CD14-positive monocyte (primary cell): ENCODE data around the gene ZNF415. TPM values are rescaled to one million over a fixed set of nuclear protein-coding genes. Genes with fewer than 3 reads are reported as not detected.
A peak's percentile ranks its signal among the peaks of the same experiment; 100 is the strongest.

Experiments used
- DNase-seq, 3 donors: peaks; one replicate each; pipeline ENCODE4 v3.0.0-alpha.2; 2011 to 2022
- H2AFZ ChIP-seq: 2 replicates; pipeline ENCODE4 v1.6.0; 2012; ENCODE audit warnings: mild to moderate bottlenecking, low read depth, low read length, inconsistent platforms; ENCODE audit not compliant: insufficient read depth, poor library complexity, severe bottlenecking
- H3K27ac ChIP-seq, 2 donors: 1 replicate in 1 of 2; 2 replicates in 1 of 2; pipeline ENCODE4 v1.5.1; 2012 to 2013; ENCODE audit warnings: low read length in 2 of 2, control low read depth in 1 of 2, inconsistent platforms in 1 of 2, low read depth in 1 of 2, mild to moderate bottlenecking in 1 of 2
- H3K27me3 ChIP-seq, 2 donors: one replicate each; pipeline versions ENCODE4 v1.6.0 to v1.6.1; 2011 to 2013; ENCODE audit warnings: low read length in 2 of 2; ENCODE audit not compliant: control insufficient read depth in 2 of 2, insufficient read depth in 2 of 2
- H3K36me3 ChIP-seq, 2 donors: replicated peaks in 1 of 2; 1 replicate in 1 of 2; 2 replicates in 1 of 2; pipeline versions ENCODE4 v1.5.1 to v1.6.1; 2012 to 2013; ENCODE audit warnings: low read length in 2 of 2, control low read depth in 1 of 2, inconsistent platforms in 1 of 2, mild to moderate bottlenecking in 1 of 2; ENCODE audit not compliant: insufficient read depth in 2 of 2, control insufficient read depth in 1 of 2
- H3K4me1 ChIP-seq, 2 donors: 1 replicate in 1 of 2; 2 replicates in 1 of 2; pipeline versions ENCODE4 v1.5.1 to v1.6.1; 2012 to 2013; ENCODE audit warnings: low read length in 2 of 2, control low read depth in 1 of 2, inconsistent platforms in 1 of 2, mild to moderate bottlenecking in 1 of 2, moderate library complexity in 1 of 2; ENCODE audit not compliant: insufficient read depth in 2 of 2, control insufficient read depth in 1 of 2
- H3K4me2 ChIP-seq: replicated peaks from 2 replicates; pipeline ENCODE3; 2012; ENCODE audit warnings: low read length, moderate library complexity, mild to moderate bottlenecking; ENCODE audit not compliant: poor library complexity, severe bottlenecking; ENCODE audit errors: extremely low read depth
- H3K4me3 ChIP-seq, 3 experiments: fragments of 200-600 bp in 1 of 3; sonication (generic) in 1 of 3; replicated peaks in 1 of 3; 1 replicate in 2 of 3; 2 replicates in 1 of 3; pipeline ENCODE4 v1.5.1; 2011 to 2013; ENCODE audit warnings: low read length in 3 of 3, mild to moderate bottlenecking in 3 of 3, control low read depth in 2 of 3, low read depth in 2 of 3, inconsistent platforms in 1 of 3, moderate library complexity in 1 of 3
- H3K79me2 ChIP-seq: 2 replicates; pipeline ENCODE4 v1.6.0; 2012; ENCODE audit warnings: mild to moderate bottlenecking, control low read depth, inconsistent platforms, low read length, moderate library complexity; ENCODE audit not compliant: insufficient read depth
- H3K9ac ChIP-seq: 2 replicates; pipeline ENCODE4 v1.6.0; 2017; ENCODE audit warnings: low read length, mild to moderate bottlenecking; ENCODE audit not compliant: insufficient read depth, poor library complexity, severe bottlenecking
- H3K9me3 ChIP-seq, 2 donors: replicated peaks in 1 of 2; 1 replicate in 1 of 2; 2 replicates in 1 of 2; pipeline versions ENCODE4 v1.5.1 to v1.6.1; 2012 to 2013; ENCODE audit warnings: low read length in 2 of 2, control low read depth in 1 of 2; ENCODE audit not compliant: control insufficient read depth in 1 of 2, insufficient read depth in 1 of 2
- H4K20me1 ChIP-seq: 2 replicates; pipeline ENCODE4 v1.6.0; 2012; ENCODE audit warnings: mild to moderate bottlenecking, low read length, control low read depth, moderate library complexity; ENCODE audit not compliant: insufficient read depth
- H3K27ac Mint-ChIP-seq, 7 donors: one replicate each; pipeline ENCODE4 v1.8.0; 2020; ENCODE audit warnings: mild to moderate bottlenecking in 7 of 7, mixed read lengths in 7 of 7, moderate library complexity in 6 of 7, inconsistent platforms in 2 of 7
- H3K27me3 Mint-ChIP-seq, 3 donors: one replicate each; pipeline ENCODE4 v1.8.0; 2021 to 2022; ENCODE audit warnings: low read depth in 3 of 3, mild to moderate bottlenecking in 3 of 3, mixed read lengths in 3 of 3, moderate library complexity in 3 of 3, inconsistent platforms in 1 of 3
- H3K36me3 Mint-ChIP-seq, 2 donors: one replicate each; pipeline ENCODE4 v1.8.0; 2020; ENCODE audit warnings: mixed read lengths in 2 of 2, inconsistent platforms in 1 of 2, mild to moderate bottlenecking in 1 of 2
- H3K4me1 Mint-ChIP-seq: one replicate; pipeline ENCODE4 v1.8.0; 2020; ENCODE audit warnings: mild to moderate bottlenecking, mixed read lengths
- H3K4me3 Mint-ChIP-seq, 2 donors: one replicate each; pipeline ENCODE4 v1.8.0; 2020; ENCODE audit warnings: mild to moderate bottlenecking in 2 of 2, mixed read lengths in 2 of 2, moderate library complexity in 1 of 2
- H3K9me3 Mint-ChIP-seq, 7 donors: one replicate each; pipeline ENCODE4 v1.8.0; 2020 to 2022; ENCODE audit warnings: mixed read lengths in 7 of 7, mild to moderate bottlenecking in 6 of 7, moderate library complexity in 6 of 7, inconsistent platforms in 2 of 7
- CTCF ChIP-seq: fragments of 200-600 bp; IDR thresholded peaks from one replicate; pipeline ENCODE4 v1.8.0; 2022; ENCODE audit warnings: antibody characterized with exemption, mild to moderate bottlenecking
- WGBS: methylation state at CpG from one replicate; pipeline ENCODE4 v1.1.5; 2013; ENCODE audit warnings: missing lambda C conversion rate; ENCODE audit not compliant: insufficient coverage; 5-methylcytosine and 5-hydroxymethylcytosine counted together
- intact Hi-C, 2 donors: fragments of 100-400 bp; cut with micrococcal nuclease; formaldehyde crosslinking; loops; one replicate each; pipeline versions ENCODE4 v1.15.0 to v1.15.1; 2023
- polyA plus RNA-seq, 3 donors: library from polyadenylated mRNA; depleted of rRNA in 1 of 3; unstranded in 2 of 3; stranded (reverse) in 1 of 3; fragments of 300-500 nt in 2 of 3; fragments of >200 nt in 1 of 3; fragmentation: Illumina TruSeq in 2 of 3; gene quantifications; 1 replicate in 2 of 3; 2 replicates in 1 of 3; pipeline ENCODE4 v1.2.3, GENCODE V29; 2012 to 2021

The ZNF415 gene
- polyA plus RNA-seq, 3 donors = 0.11 to 0.17 TPM; not detected in 1

GRCh38 chr19:53160350-53160749 lies 27.6 kb upstream of the ZNF415 start:
- peaks cover 9 to 18% of the 10 kb centered on the region in 2 donors for H3K36me3 Mint-ChIP-seq
- Histone ChIP-seq H3K9ac (no peak overlapping the region), H2AFZ (no peak overlapping the region), H3K36me3 (peaks cover 0 to 4% of the 10 kb centered on the region in 2 donors), H3K4me2 (no peak overlapping the region), H3K9me3 (peaks cover 62 to 77% of the 10 kb centered on the region in 2 donors), H3K4me1 (peaks cover 14 to 22% of the 10 kb centered on the region in 2 donors), H3K79me2 (no peaks in the 10 kb centered on the region), H3K27me3 (no peaks in the 10 kb centered on the region), H3K27ac (no peak overlapping the region), H4K20me1 (no peaks in the 10 kb centered on the region), H3K4me3 (no peak overlapping the region)
- intact Hi-C loops = no loop called here
- peaks cover 33 to 94% (median 85%) of the 10 kb centered on the region in 7 donors for H3K9me3 Mint-ChIP-seq
- H3K27me3 Mint-ChIP-seq = peaks cover 4 to 6% (median 5%) of the 10 kb centered on the region in 3 donors
- H3K4me3 Mint-ChIP-seq = no peak overlapping the region
- H3K27ac Mint-ChIP-seq = no peak overlapping the region
- peaks cover 20% of the 10 kb centered on the region for H3K4me1 Mint-ChIP-seq
- no peak for TF ChIP-seq CTCF
- WGBS = no CpG with 5 or more reads among the region's 3 CpGs
- no peak for DNase-seq

GRCh38 chr19:53158119-53158656 lies 25.5 kb upstream of the ZNF415 start:
- peaks cover 46 to 95% (median 90%) of the 10 kb centered on the region in 7 donors for H3K9me3 Mint-ChIP-seq
- H3K9me3 ChIP-seq = peaks cover 67 to 74% of the 10 kb centered on the region in 2 donors
- H3K27me3 ChIP-seq = no peaks in the 10 kb centered on the region
- peaks cover 0 to 16% of the 10 kb centered on the region in 2 donors for H3K36me3 ChIP-seq
- H3K4me3 Mint-ChIP-seq = peak overlapping the region; percentile 89 to 91
- no peaks in the 10 kb centered on the region for H3K79me2 ChIP-seq
- H2AFZ ChIP-seq = peak overlapping the region; percentile 84
- peak; percentile 0 to 11 (median 5) for DNase-seq
- TF ChIP-seq CTCF = no peak
- peaks cover 20% of the 10 kb centered on the region for H3K4me1 Mint-ChIP-seq
- peak overlapping the region; percentile 67 for H3K9ac ChIP-seq
- peak overlapping the region in 1 of 2 donors; percentile 36 for H3K27ac ChIP-seq
- H3K4me1 ChIP-seq = peaks cover 14 to 22% of the 10 kb centered on the region in 2 donors
- peak overlapping the region; percentile 81 for H3K4me2 ChIP-seq
- peak overlapping the region; percentile 61 to 82 (median 68) for H3K4me3 ChIP-seq
- WGBS = under 1% methylated on average over 37 of the region's 41 CpGs
- peak overlapping the region; percentile 6 to 85 (median 57) for H3K27ac Mint-ChIP-seq
- H3K36me3 Mint-ChIP-seq = peaks cover 23 to 35% of the 10 kb centered on the region in 2 donors
- intact Hi-C loops = loop anchor here (5.0 kb wide), 2 partner anchors 34 to 56 kb away; partner anchors contain the start of genes ZNF160 (in 2 of the 2) and ZNF665 (in 1 of the 2)
- H4K20me1 ChIP-seq = no peaks in the 10 kb centered on the region
- H3K27me3 Mint-ChIP-seq = peaks cover 4 to 6% (median 5%) of the 10 kb centered on the region in 3 donors
